Measurements from ENCODE around the gene ARL11.

- TF ChIP-seq POLR2A (IDR thresholded peaks at IDR 0.05): no peak
- TF ChIP-seq, protein P1, sequence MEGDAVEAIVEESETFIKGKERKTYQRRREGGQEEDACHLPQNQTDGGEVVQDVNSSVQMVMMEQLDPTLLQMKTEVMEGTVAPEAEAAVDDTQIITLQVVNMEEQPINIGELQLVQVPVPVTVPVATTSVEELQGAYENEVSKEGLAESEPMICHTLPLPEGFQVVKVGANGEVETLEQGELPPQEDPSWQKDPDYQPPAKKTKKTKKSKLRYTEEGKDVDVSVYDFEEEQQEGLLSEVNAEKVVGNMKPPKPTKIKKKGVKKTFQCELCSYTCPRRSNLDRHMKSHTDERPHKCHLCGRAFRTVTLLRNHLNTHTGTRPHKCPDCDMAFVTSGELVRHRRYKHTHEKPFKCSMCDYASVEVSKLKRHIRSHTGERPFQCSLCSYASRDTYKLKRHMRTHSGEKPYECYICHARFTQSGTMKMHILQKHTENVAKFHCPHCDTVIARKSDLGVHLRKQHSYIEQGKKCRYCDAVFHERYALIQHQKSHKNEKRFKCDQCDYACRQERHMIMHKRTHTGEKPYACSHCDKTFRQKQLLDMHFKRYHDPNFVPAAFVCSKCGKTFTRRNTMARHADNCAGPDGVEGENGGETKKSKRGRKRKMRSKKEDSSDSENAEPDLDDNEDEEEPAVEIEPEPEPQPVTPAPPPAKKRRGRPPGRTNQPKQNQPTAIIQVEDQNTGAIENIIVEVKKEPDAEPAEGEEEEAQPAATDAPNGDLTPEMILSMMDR (IDR thresholded peaks at IDR 0.05): peak in 6 of 7 experiments; percentile 19 to 53 (median 35)
These were observed 21.1 kb downstream of the ARL11 start for GRCh38 chr13:49649244-49649962.
